Fibroblast of mammary gland (primary cell): ENCODE results near the gene KL.

Experiments
- DNase-seq: peaks from one replicate; pipeline ENCODE4 v3.0.0-alpha.2; 2010; ENCODE audit warnings: low read depth
- H3K4me3 ChIP-seq: 2 replicates; pipeline ENCODE4 v1.5.1; 2011; ENCODE audit warnings: low read depth, mild to moderate bottlenecking, low read length, moderate library complexity; ENCODE audit not compliant: control insufficient read depth
- TF ChIP-seq, protein P1 (sequence below): conservative IDR thresholded peaks from 2 replicates; pipeline ENCODE4 v1.5.1; 2011; ENCODE audit warnings: low read depth, low read length, inconsistent platforms; ENCODE audit not compliant: control insufficient read depth, insufficient read depth

The KL gene

GRCh38 chr13:33000365-33000764 is 15.9 kb upstream of the KL start:
- no peak for DNase-seq
- TF ChIP-seq, protein P1, sequence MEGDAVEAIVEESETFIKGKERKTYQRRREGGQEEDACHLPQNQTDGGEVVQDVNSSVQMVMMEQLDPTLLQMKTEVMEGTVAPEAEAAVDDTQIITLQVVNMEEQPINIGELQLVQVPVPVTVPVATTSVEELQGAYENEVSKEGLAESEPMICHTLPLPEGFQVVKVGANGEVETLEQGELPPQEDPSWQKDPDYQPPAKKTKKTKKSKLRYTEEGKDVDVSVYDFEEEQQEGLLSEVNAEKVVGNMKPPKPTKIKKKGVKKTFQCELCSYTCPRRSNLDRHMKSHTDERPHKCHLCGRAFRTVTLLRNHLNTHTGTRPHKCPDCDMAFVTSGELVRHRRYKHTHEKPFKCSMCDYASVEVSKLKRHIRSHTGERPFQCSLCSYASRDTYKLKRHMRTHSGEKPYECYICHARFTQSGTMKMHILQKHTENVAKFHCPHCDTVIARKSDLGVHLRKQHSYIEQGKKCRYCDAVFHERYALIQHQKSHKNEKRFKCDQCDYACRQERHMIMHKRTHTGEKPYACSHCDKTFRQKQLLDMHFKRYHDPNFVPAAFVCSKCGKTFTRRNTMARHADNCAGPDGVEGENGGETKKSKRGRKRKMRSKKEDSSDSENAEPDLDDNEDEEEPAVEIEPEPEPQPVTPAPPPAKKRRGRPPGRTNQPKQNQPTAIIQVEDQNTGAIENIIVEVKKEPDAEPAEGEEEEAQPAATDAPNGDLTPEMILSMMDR: no peak
- no peak overlapping the region for H3K4me3 ChIP-seq

GRCh38 chr13:33003458-33004019 is 12.7 kb upstream of the KL start:
- no peak for DNase-seq
- TF ChIP-seq, protein P1: no peak
- no peak overlapping the region for H3K4me3 ChIP-seq

DNA sequence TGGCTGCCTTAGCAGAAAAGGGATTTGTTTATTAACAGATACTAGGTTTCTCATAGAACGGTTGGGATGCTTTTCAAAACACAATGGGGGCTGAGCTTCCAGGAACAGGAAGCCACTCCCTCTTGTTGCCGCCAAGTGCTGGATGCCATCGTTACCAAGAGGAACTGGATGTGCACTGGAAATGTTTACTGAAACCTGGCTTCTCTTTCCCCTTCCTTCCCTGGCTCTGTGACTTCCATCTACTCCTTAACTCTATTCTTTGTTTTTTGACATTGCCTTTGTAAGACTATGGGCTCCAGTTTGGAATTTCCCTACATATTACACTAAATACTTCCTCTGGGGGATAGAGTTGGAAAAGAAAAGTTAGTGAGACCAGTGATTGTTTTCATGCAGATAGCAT is 11.7 kb upstream of the KL start:
- peak; percentile 14 for DNase-seq
- TF ChIP-seq, protein P1: no peak
- no peak overlapping the region for H3K4me3 ChIP-seq

- no peak overlapping the region for H3K4me3 ChIP-seq
- TF ChIP-seq, protein P1: no peak
- DNase-seq: no peak
Observed at GRCh38 chr13:33006134-33006533, 10.1 kb upstream of the KL start.

DNA sequence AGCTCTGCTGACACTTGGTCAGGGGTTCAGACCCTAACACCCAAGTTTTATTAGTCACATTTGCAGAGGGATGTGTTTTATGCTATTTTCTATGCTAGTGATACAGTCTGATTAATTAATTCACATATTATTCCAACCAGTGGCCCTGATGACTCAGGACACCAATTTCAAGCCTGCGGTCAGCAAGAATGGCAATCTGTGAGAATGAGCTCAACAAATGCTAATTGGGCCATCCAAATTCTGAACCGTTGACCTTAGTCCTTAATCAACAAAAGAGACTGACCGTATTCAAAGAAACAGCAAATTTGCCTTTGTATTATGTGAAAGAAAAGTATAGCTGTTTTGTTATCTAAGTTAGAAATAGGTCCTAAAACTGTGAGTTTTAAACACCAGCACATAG is 9.6 kb upstream of the KL start:
- DNase-seq: no peak

GRCh38 chr13:33007237-33007636 is 9.0 kb upstream of the KL start:
- TF ChIP-seq, protein P1: no peak
- no peak overlapping the region for H3K4me3 ChIP-seq
- DNase-seq: no peak

More for the DNA sequence above, 9.6 kb upstream of the KL start:
- H3K4me3 ChIP-seq: no peak overlapping the region
- TF ChIP-seq, protein P1: no peak

DNA sequence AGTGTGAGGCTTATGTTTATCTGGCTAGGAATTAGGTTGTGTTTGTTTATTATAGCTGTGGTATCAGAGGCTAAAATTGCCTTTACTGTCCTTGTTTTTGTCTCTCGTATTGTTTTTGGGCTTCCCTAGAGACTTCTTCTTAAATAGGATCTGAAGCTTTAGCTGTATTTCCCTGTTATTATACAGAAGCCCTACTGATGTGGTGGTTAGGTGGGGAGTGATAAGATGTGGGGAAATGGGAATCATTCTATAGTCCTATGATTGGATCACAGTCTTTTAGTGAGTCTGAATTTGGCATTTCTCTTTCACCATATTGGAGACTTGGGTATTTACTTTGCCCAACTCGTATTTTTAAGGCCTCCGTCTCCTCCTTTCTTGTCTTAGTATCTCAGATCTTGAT is 8.3 kb upstream of the KL start:
- TF ChIP-seq, protein P1: no peak

More for the DNA sequence above, 8.3 kb upstream of the KL start:
- H3K4me3 ChIP-seq: no peak overlapping the region
- DNase-seq: no peak
